Thyroid gland (tissue), 4 donors: ENCODE results near the gene XPO1. TPM values are rescaled to one million over a fixed set of nuclear protein-coding genes. Genes with fewer than 3 reads are reported as not detected.

Experiments used
- DNase-seq, 2 donors: peaks; one replicate each; pipeline ENCODE4 v3.0.0-alpha.2; 2019
- H3K27ac ChIP-seq, 3 donors: fragments of 200-600 bp; sonication (generic); 1 replicate in 2 of 3; 2 replicates in 1 of 3; pipeline ENCODE4 v1.5.1; 2016 to 2019; ENCODE audit warnings: mild to moderate bottlenecking in 1 of 3, moderate library complexity in 1 of 3
- H3K27me3 ChIP-seq: fragments of 200-600 bp; sonication (generic); one replicate; pipeline ENCODE4 v1.5.1; 2019
- H3K36me3 ChIP-seq, 2 donors: fragments of 200-600 bp; sonication (generic); one replicate each; pipeline ENCODE4 v1.5.1; 2016 to 2019
- H3K4me1 ChIP-seq, 2 donors: fragments of 200-600 bp; sonication (generic); one replicate each; pipeline ENCODE4 v1.5.1; 2017 to 2019
- H3K4me3 ChIP-seq, 3 donors: fragments of 200-600 bp; sonication (generic); replicated peaks in 1 of 3; 1 replicate in 2 of 3; 2 replicates in 1 of 3; pipeline ENCODE4 v1.5.1; 2016; ENCODE audit warnings: mild to moderate bottlenecking in 1 of 3
- H3K9me3 ChIP-seq: fragments of 200-600 bp; sonication (generic); one replicate; pipeline ENCODE4 v1.5.1; 2017
- POLR2A ChIP-seq, 2 donors: fragments of 450-650 bp; IDR thresholded peaks; one replicate each; pipeline ENCODE4 v1.6.1; 2017; ENCODE audit warnings: antibody characterized with exemption in 2 of 2, mild to moderate bottlenecking in 2 of 2, moderate library complexity in 1 of 2
- WGBS, 2 donors: methylation state at CpG; one replicate each; pipeline ENCODE4 v1.1.5; 2017; 5-methylcytosine and 5-hydroxymethylcytosine counted together
- intact Hi-C: fragments of 100-400 bp; cut with DNase I; formaldehyde crosslinking; loops from one replicate; pipeline ENCODE4 v1.15.1; 2023
- total RNA-seq, 4 donors: library from RNA; depleted of rRNA; stranded (reverse); fragments of >200 nt; gene quantifications; one replicate each; pipeline ENCODE4 v1.2.3, GENCODE V29; 2016
- TF ChIP-seq, protein P1 (sequence below), 6 experiments: fragments of 200-600 bp in 3 of 6; fragments of 450-650 bp in 3 of 6; sonication (generic) in 3 of 6; IDR thresholded peaks; one replicate each; pipeline ENCODE4 v1.5.1; 2016 to 2019; ENCODE audit warnings: antibody characterized with exemption in 6 of 6, mild to moderate bottlenecking in 2 of 6, inconsistent platforms in 1 of 6, moderate library complexity in 1 of 6

The XPO1 gene
- total RNA-seq, 4 donors from 2014 or later, result 104 to 128 (median 118) TPM

DNA sequence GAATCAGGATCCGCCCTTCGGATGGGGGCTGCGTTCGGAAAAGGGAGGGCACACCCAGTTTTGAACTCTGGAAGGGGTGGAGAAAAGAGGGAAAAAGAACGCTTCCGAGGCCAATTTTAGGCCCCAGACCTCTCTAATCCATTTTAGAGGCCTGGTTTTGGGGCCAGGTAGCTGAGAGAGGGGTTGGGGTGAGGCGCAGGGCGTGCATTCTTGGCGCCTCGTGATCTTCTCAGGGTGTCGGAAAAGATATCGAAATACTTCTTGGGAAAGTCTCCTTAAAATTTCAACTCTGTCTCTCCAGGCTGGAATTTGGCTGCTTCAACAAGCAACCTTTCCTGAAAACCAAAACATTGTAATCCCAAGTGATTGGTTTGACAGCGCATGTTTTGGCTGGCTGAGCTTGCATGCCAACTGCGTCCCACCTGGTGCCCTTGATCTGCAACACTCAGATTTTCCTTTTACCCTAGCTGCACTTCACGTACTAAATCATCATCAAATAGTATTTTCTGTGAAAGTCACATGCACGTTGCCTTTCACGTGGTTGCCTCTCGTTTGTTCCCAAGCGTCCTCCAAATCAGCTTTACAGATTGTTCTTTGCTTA is 864 bp upstream of the XPO1 start:
- peak; percentile 68 for DNase-seq
- TF ChIP-seq, protein P1, sequence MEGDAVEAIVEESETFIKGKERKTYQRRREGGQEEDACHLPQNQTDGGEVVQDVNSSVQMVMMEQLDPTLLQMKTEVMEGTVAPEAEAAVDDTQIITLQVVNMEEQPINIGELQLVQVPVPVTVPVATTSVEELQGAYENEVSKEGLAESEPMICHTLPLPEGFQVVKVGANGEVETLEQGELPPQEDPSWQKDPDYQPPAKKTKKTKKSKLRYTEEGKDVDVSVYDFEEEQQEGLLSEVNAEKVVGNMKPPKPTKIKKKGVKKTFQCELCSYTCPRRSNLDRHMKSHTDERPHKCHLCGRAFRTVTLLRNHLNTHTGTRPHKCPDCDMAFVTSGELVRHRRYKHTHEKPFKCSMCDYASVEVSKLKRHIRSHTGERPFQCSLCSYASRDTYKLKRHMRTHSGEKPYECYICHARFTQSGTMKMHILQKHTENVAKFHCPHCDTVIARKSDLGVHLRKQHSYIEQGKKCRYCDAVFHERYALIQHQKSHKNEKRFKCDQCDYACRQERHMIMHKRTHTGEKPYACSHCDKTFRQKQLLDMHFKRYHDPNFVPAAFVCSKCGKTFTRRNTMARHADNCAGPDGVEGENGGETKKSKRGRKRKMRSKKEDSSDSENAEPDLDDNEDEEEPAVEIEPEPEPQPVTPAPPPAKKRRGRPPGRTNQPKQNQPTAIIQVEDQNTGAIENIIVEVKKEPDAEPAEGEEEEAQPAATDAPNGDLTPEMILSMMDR (IDR thresholded peaks at IDR 0.05), result peak in 1 of 6 experiments; percentile 5
- TF ChIP-seq POLR2A (IDR thresholded peaks at IDR 0.05), result no peak
- Histone ChIP-seq H3K27me3 (no peaks in the 10 kb centered on the region), H3K4me3 (peak overlapping the region; percentile 14 to 79 (median 66)), H3K27ac (peak overlapping the region; percentile 99 to 100 (median 99)), H3K9me3 (no peaks in the 10 kb centered on the region), H3K36me3 (no peaks in the 10 kb centered on the region), H3K4me1 (peaks cover 17 to 21% of the 10 kb centered on the region in 2 donors)
- 2% methylated on average over 18 to 19 of the region's 19 CpGs for WGBS, 2 donors
- intact Hi-C loops, result loop anchor here (10.0 kb wide), 1 partner anchor 64 kb away; the partner anchor contains the start of gene USP34

GRCh38 chr2:61537950-61538199 is 281 bp downstream of the XPO1 start:
- Histone ChIP-seq H3K4me3 (peak overlapping the region; percentile 24 to 79 (median 66)), H3K27ac (peak overlapping the region; percentile 99 to 100 (median 99)), H3K36me3 (no peaks in the 10 kb centered on the region), H3K4me1 (peaks cover 17 to 27% of the 10 kb centered on the region in 2 donors), H3K9me3 (no peaks in the 10 kb centered on the region), H3K27me3 (no peaks in the 10 kb centered on the region)
- DNase-seq, result no peak
- TF ChIP-seq POLR2A (IDR thresholded peaks at IDR 0.05), result peak in 1 of 2 donors; percentile 76
- TF ChIP-seq, protein P1 (IDR thresholded peaks at IDR 0.05), result no peak
- WGBS, 2 donors, result 0 to 1% methylated on average over 5 to 15 of the region's 15 CpGs
- intact Hi-C loops, result loop anchor here (10.0 kb wide), 1 partner anchor 63 kb away; the partner anchor contains the start of gene USP34

GRCh38 chr2:61537277-61537949 is 743 bp downstream of the XPO1 start:
- no peaks in the 10 kb centered on the region for H3K9me3 ChIP-seq
- 0 to 1% methylated on average over 23 to 45 of the region's 52 CpGs for WGBS, 2 donors
- TF ChIP-seq, protein P1 (IDR thresholded peaks at IDR 0.05), result no peak
- TF ChIP-seq POLR2A (IDR thresholded peaks at IDR 0.05), result no peak
- peaks cover 17 to 30% of the 10 kb centered on the region in 2 donors for H3K4me1 ChIP-seq
- H3K4me3 ChIP-seq, result peak overlapping the region; percentile 53 to 79 (median 66)
- no peaks in the 10 kb centered on the region for H3K36me3 ChIP-seq
- H3K27ac ChIP-seq, result peak overlapping the region; percentile 99 to 100 (median 99)
- no peaks in the 10 kb centered on the region for H3K27me3 ChIP-seq
- DNase-seq, result peak; percentile 51 to 56
- intact Hi-C loops, result loop anchor here (10.0 kb wide), 1 partner anchor 63 kb away; the partner anchor contains the start of gene USP34

DNA sequence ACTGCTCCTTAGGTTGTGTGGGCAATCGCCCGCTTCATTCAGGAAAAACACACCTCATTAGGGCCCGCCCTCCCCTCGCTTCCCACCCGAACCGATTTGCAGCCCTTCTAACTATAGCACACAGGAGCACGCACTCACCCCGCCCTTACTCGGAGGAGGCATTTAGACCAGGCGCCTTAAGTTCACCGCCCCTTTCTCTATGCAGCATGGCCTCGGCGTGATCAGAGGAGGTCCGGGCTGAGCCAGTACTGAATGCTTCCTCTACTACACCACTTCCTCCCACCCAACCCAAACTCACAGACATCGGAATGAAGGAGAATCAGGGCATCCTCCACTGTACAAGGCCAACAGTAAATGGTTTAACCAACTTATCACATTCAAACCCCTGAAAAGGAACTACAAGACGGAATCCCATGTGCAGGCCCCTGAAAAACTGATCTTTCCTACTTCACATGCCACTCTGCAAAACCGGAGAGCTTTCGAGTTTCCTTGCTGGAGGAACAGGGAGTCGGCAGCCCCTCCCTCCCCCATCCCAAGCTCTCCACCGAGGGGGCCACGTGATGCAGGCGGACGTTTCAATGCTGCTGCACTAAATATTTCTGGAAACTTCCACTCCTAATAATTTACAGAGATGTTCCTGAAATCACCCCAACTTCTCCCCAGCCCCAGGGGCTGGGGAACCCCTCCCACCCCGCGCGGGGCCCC is 1.4 kb downstream of the XPO1 start:
- intact Hi-C loops, result loop anchor here (10.0 kb wide), 1 partner anchor 62 kb away; the partner anchor contains the start of gene USP34
- no peaks in the 10 kb centered on the region for H3K27me3 ChIP-seq
- WGBS, 2 donors, result 1% methylated on average over 22 to 26 of the region's 26 CpGs
- peak; percentile 87 to 89 for DNase-seq
- peak overlapping the region; percentile 53 to 79 (median 59) for H3K4me3 ChIP-seq
- TF ChIP-seq, protein P1 (IDR thresholded peaks at IDR 0.05), result peak in 1 of 6 experiments; percentile 2
- TF ChIP-seq POLR2A (IDR thresholded peaks at IDR 0.05), result peak; percentile 14 to 74
- H3K27ac ChIP-seq, result peak overlapping the region; percentile 68 to 100 (median 99)
- peaks cover 17 to 30% of the 10 kb centered on the region in 2 donors for H3K4me1 ChIP-seq
- no peaks in the 10 kb centered on the region for H3K36me3 ChIP-seq
- H3K9me3 ChIP-seq, result no peaks in the 10 kb centered on the region
